ENCODE results near the gene PLPP3.
A peak's percentile ranks its signal among the peaks of the same experiment; 100 is the strongest.

PLPP3 gene

DNA sequence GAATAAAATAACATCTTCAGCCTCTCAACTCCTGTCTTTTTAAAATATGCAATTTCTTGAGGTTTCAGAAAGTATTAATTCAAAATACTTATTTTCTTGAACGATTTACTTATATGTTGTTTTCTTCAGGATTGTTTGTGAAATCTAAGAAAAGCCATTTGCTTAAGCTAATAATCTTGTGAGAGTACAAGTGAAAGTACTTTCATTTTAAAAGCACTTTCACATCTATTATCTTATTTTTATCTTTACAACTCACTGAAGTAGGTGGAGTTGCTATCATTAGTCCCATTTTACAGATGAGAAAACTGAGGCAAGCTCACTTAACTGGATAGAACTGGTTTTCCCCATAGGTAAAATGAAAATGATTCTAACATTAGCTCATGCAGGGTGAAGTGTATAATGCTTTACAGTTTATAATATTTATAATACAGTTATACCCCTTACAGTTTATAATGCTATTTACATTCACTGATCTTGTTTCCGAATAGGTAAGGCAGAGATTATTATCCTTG, 4.7 kb upstream of the PLPP3 start:
- TF ChIP-seq, protein P1, sequence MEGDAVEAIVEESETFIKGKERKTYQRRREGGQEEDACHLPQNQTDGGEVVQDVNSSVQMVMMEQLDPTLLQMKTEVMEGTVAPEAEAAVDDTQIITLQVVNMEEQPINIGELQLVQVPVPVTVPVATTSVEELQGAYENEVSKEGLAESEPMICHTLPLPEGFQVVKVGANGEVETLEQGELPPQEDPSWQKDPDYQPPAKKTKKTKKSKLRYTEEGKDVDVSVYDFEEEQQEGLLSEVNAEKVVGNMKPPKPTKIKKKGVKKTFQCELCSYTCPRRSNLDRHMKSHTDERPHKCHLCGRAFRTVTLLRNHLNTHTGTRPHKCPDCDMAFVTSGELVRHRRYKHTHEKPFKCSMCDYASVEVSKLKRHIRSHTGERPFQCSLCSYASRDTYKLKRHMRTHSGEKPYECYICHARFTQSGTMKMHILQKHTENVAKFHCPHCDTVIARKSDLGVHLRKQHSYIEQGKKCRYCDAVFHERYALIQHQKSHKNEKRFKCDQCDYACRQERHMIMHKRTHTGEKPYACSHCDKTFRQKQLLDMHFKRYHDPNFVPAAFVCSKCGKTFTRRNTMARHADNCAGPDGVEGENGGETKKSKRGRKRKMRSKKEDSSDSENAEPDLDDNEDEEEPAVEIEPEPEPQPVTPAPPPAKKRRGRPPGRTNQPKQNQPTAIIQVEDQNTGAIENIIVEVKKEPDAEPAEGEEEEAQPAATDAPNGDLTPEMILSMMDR (IDR thresholded peaks at IDR 0.05; ENCODE audit: extremely low read depth, insufficient read depth, missing control alignments): no peak
- no peak for DNase-seq (ENCODE audit: low spot score)
- in situ Hi-C loops (cut with MboI; ENCODE audit: low pct_unique_long_range_greater_than_20kb, low sequenced_read_pairs, unreplicated experiment): loop anchor here (25.0 kb wide), 3 partner anchors 897 to 1297 kb away; no protein-coding TSS in a partner anchor

DNA sequence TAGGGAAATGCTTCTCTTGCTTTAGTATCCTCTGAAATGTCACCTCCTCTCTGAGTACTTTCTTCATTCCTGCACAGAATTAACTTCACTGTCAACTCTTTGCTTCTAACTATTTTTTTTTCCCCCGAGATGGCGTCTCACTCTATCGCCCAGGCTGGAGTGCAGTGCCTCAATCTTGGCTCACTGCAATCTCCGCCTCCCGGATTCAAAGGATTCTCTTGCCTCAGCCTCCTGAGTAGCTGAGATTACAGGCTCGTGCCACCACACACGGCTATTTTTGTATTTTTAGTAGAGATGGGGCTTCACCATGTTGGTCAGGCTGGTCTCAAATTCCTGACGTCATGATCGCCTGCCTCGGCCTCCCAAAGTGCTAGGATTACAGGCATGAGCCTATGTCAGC, 1.4 kb upstream of the PLPP3 start:
- TF ChIP-seq, protein P1 (IDR thresholded peaks at IDR 0.05; ENCODE audit: extremely low read depth, insufficient read depth, missing control alignments): no peak
- DNase-seq (ENCODE audit: low spot score): no peak
- in situ Hi-C loops (cut with MboI; ENCODE audit: low pct_unique_long_range_greater_than_20kb, low sequenced_read_pairs, unreplicated experiment): loop anchor here (25.0 kb wide), 3 partner anchors 893 to 1293 kb away; no protein-coding TSS in a partner anchor

DNA sequence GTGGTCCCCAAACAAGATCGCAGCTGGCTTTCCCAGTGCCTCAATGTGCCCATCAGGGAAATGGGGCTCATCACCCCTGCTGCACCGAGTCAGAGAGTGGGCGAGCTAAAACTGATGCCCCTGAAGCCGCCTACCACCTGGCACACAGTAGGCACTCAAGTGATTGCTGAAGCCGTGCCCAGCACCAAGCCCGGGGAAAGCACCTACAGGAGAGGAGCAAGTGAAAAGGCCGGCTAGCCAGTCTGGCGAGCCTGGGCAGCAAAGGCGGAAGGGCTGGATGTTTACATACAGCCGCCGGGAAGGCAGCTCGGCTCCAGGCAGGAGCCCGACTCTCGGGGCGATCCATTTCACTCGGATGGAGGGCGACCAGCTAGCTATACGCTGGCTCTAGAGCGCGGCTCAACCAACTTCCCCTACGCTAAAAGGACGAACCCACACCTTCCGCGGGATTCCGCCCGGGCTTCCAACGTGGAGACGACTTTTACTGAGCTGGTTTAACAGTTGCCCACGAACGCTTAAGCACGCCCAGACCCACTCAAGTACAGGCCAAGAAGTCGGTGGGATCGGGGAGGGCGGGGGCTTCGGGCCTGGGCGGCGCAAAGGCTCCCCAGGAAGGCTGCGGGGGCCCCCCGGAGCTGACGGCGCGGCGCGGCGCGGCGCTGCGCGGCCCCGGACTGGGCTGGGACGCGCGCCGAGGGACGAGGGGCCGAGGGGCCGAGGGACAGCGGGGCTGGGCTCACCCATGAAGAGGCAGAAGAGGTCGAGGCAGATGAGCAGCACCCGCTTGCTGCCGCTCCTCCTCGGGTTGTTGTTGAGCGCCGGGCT, 1.0 kb downstream of the PLPP3 start:
- in situ Hi-C loops (cut with MboI; ENCODE audit: low pct_unique_long_range_greater_than_20kb, low sequenced_read_pairs, unreplicated experiment): loop anchor here (25.0 kb wide), 3 partner anchors 891 to 1291 kb away; no protein-coding TSS in a partner anchor
- DNase-seq (ENCODE audit: low spot score): peak; percentile 65
- TF ChIP-seq, protein P1 (IDR thresholded peaks at IDR 0.05; ENCODE audit: extremely low read depth, insufficient read depth, missing control alignments): no peak

DNA sequence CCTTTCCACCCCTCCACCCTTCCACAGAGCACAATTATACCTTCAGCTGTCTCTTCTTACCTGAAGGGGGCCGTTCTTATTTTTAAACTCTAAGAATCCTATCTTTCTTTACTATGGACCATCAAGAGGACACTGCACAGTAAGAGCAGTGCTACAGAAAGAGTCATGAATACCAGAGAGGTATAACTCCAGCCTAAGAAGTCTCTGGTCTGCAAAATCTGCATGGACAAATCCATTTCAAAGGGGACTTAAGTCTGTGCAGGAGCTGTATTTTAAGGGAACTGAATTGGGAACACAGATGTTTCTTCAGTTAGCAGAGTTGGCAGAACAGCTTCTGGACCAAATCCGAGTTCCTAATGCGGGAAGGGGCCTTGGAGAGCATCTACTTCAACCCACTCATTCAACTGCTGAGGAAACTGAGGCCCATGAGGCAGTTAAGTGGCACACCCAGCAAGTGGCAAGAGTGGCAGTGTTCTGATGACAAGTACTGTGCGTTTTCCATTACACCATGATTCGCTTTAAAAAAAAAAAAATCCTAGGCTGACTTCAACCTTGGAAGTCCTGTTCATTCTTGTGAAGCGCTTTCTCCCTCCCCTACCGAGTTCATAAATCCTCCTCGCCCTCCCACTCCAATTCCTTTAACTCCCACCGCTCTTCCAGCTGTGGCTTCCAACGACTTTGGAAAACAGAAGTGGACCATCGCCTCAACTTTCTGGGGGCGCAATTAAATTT, 1.8 kb downstream of the PLPP3 start:
- TF ChIP-seq, protein P1 (IDR thresholded peaks at IDR 0.05; ENCODE audit: extremely low read depth, insufficient read depth, missing control alignments): no peak
- in situ Hi-C loops (cut with MboI; ENCODE audit: low pct_unique_long_range_greater_than_20kb, low sequenced_read_pairs, unreplicated experiment): loop anchor here (25.0 kb wide), 3 partner anchors 890 to 1290 kb away; no protein-coding TSS in a partner anchor
- DNase-seq (ENCODE audit: low spot score): no peak

DNA sequence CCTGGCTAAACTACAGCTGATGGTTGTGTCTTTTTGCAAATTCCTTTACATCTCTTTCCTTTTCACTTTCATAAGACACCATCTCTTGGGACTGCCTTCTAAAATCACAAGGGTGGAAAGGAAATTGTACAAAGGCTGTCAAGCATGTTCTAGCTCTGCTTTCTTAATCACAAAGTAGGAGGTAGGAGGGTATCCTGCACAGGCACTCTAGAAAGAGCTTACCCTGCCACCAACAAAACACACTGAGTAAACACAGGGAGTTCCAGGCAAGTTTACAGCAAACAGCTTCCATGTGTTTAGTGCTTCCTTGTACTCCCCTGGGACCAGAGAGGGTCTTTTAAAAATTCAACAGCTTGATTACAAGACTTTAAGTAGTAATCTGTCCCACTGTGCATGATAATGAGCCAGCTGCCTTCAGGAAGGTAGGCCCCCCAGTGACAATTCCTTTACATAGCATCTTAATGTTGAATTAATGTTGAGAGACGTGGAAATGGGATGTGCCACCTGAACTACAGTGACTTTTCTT, 2.4 kb downstream of the PLPP3 start:
- TF ChIP-seq, protein P1 (IDR thresholded peaks at IDR 0.05; ENCODE audit: extremely low read depth, insufficient read depth, missing control alignments): peak; percentile 34
- peak; percentile 52 for DNase-seq (ENCODE audit: low spot score)
- in situ Hi-C loops (cut with MboI; ENCODE audit: low pct_unique_long_range_greater_than_20kb, low sequenced_read_pairs, unreplicated experiment): loop anchor here (25.0 kb wide), 3 partner anchors 890 to 1290 kb away; no protein-coding TSS in a partner anchor

DNA sequence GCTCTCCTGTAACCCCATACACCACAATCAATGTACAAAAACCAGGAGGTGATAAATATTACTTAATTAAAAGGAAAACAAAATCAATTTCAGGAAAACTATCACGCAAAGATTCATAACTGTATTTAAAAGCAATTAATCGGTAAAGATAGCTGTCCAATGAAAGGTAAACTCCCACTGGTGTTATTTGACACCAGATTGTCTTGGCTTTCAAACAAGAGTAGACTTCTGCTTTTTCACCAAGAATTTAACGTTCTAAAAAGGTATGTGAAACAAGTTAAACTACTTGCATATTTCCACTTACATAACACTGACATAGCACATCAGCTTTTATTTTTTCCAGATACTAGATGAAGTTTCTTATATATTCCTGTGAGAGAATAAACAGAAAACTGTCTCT, 3.5 kb downstream of the PLPP3 start:
- no peak for DNase-seq (ENCODE audit: low spot score)
- TF ChIP-seq, protein P1 (IDR thresholded peaks at IDR 0.05; ENCODE audit: extremely low read depth, insufficient read depth, missing control alignments): no peak
- in situ Hi-C loops (cut with MboI; ENCODE audit: low pct_unique_long_range_greater_than_20kb, low sequenced_read_pairs, unreplicated experiment): loop anchor here (25.0 kb wide), 3 partner anchors 889 to 1289 kb away; no protein-coding TSS in a partner anchor

Data from GM13977 (cell line).